SK-N-MC (cell line): ENCODE measurements around the gene TMEM117.

ENCODE experiments used
- DNase-seq: peaks from one replicate; pipeline ENCODE4 v3.0.0-alpha.2; 2011; ENCODE audit warnings: low read depth, low spot score
- H3K27ac ChIP-seq: fragments of 200-600 bp; sonication (generic); 2 replicates; pipeline ENCODE4 v1.5.1; 2016; ENCODE audit warnings: mixed run types
- H3K36me3 ChIP-seq: fragments of 200-600 bp; sonication (generic); 2 replicates; pipeline ENCODE4 v1.6.1; 2017; ENCODE audit warnings: antibody characterized with exemption, low read length, mixed read lengths; ENCODE audit not compliant: insufficient read depth
- H3K4me3 ChIP-seq: fragments of 200-600 bp; sonication (generic); 2 replicates; pipeline ENCODE4 v1.5.1; 2016
- H3K9ac ChIP-seq: fragments of 200-600 bp; sonication (generic); 2 replicates; pipeline ENCODE4 v1.8.0; 2017; ENCODE audit warnings: mixed run types, mixed read lengths; ENCODE audit not compliant: insufficient read length
- H3K9me3 ChIP-seq: fragments of 200-600 bp; sonication (generic); 2 replicates; pipeline ENCODE4 v1.6.1; 2017; ENCODE audit warnings: low read depth, mild to moderate bottlenecking, antibody characterized with exemption, low read length, moderate library complexity, mixed read lengths
- EZH2 ChIP-seq: fragments of 200-600 bp; sonication (generic); IDR thresholded peaks from one replicate; pipeline ENCODE4 v1.6.1; 2017; ENCODE audit warnings: antibody characterized with exemption
- FOXP2 ChIP-seq: optimal IDR thresholded peaks from 2 replicates; pipeline ENCODE3; 2011; ENCODE audit warnings: mild to moderate bottlenecking, moderate library complexity; ENCODE audit not compliant: insufficient read depth; ENCODE audit errors: extremely low read length, control extremely low read depth
- POLR2AphosphoS5 ChIP-seq: IDR thresholded peaks from 2 replicates; pipeline ENCODE4 v1.6.1; 2012; ENCODE audit warnings: mild to moderate bottlenecking, low read depth, low read length, borderline replicate concordance

The TMEM117 gene

DNA sequence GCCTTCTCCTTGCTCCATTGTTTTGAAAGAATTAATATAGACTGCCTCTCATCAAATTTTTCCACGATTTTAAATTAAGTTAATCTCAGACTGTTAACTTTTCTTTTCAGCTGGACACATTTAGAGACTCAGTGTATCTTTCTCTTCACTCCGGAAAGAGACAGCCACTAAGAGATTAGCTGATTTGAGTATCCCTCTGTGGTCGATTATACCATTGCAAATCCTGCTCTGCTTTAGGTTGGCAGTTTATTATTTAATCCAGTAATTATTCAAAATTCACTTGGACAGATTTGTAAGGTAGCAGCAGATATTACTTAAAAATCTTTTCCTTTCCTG lies 29.2 kb upstream of the TMEM117 start:
- Histone ChIP-seq H3K27ac (peak overlapping the region; percentile 89), H3K9me3 (no peaks in the 10 kb centered on the region), H3K36me3 (peaks cover 24% of the 10 kb centered on the region), H3K9ac (peak overlapping the region; percentile 92), H3K4me3 (peak overlapping the region; percentile 87)
- TF ChIP-seq POLR2AphosphoS5 (no peak), EZH2 (no peak), FOXP2 (no peak)
- DNase-seq, result no peak

DNA sequence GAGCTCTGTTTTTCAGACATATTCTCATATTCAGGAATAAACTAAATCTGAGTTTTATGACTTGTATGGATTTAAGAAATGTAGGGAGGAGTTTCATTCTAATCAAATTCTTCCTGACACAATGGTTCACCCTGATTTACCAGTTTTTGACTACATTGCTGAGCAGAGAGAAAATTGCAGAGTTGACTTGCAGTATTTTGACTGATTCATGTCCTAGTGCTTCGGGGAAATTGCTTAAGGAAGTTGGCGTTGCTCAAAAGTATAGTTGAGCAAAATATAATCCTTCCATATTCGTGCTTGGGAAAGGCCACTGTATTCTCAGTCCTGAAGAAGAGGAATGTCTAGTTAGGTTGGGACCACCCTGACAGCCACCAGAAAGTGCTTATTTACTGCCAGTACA lies 28.5 kb upstream of the TMEM117 start:
- no peak for DNase-seq
- TF ChIP-seq EZH2 (no peak), FOXP2 (no peak), POLR2AphosphoS5 (no peak)
- H3K9me3 ChIP-seq, result no peaks in the 10 kb centered on the region
- peaks cover 17% of the 10 kb centered on the region for H3K36me3 ChIP-seq
- no peak overlapping the region for H3K27ac ChIP-seq
- H3K9ac ChIP-seq, result no peak overlapping the region
- H3K4me3 ChIP-seq, result peak overlapping the region; percentile 87; the same call in 1 of the 2 replicates

DNA sequence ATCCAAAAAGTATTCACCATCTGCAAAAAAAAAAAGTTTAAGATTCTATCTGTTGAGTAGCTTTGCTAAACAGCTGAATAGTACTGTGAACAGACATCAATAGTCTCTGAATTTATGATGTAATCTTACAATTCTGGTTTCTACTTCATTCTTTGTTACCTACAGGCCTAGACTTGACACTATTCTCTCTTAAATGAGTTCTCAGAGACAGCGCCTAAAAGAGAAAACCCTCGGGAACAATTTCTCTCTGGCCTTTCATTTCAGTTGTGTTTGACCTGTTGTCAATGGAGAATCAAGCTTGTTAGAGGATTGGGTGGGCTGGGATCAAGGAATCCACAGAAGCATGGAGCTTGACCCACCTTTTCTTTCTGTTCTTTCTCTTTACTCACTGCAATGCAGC lies 23.8 kb upstream of the TMEM117 start:
- no peaks in the 10 kb centered on the region for H3K9me3 ChIP-seq
- H3K4me3 ChIP-seq, result no peak overlapping the region
- DNase-seq, result no peak
- no peak overlapping the region for H3K9ac ChIP-seq
- H3K36me3 ChIP-seq, result no peaks in the 10 kb centered on the region
- H3K27ac ChIP-seq, result no peak overlapping the region
- no peak for TF ChIP-seq EZH2

DNA sequence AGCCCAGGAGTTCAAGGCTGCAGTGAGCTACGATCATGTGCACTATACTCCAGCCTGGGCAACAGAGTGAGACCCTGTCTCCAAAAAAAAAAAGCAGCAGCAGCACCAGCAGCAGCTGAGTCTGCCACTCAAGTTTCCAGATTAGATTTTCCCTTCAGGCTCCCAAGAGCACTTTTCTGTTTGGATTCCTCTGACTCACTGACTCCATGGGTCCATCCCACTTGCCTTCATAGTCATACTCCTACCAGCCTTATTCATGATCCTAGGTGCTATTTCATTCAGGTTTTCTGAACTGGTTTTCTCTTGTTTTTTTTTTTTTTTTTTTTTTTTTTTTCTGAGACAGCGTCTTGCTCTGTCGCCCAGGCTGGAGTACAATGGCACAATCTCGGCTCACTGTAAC lies 23.0 kb upstream of the TMEM117 start:
- no peaks in the 10 kb centered on the region for H3K36me3 ChIP-seq
- no peak overlapping the region for H3K4me3 ChIP-seq
- no peaks in the 10 kb centered on the region for H3K9me3 ChIP-seq
- DNase-seq, result no peak
- H3K9ac ChIP-seq, result no peak overlapping the region
- H3K27ac ChIP-seq, result no peak overlapping the region
- TF ChIP-seq FOXP2, result no peak
- no peak for TF ChIP-seq EZH2
- no peak for TF ChIP-seq POLR2AphosphoS5

DNA sequence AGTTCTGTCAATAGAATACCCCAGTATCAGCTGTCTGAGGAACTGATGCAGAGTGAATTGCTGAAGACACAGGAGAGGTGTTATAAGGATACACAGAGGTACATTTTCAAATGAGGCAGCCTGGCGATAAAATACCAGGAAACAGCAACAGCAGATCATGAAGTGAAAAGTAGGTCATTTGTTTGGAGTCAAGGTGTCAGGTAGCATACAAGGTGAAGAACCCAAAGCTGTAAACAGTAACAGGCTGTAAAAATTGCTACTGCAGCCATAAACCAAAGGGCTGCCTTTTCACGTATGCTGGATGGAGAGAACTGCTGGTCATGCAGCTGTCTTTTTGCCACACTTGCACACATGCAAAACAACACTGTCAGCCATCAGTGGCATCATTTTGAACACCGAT lies 20.5 kb upstream of the TMEM117 start:
- TF ChIP-seq POLR2AphosphoS5 (no peak), FOXP2 (no peak), EZH2 (no peak)
- no peak for DNase-seq
- Histone ChIP-seq H3K36me3 (no peaks in the 10 kb centered on the region), H3K4me3 (no peak overlapping the region), H3K9me3 (no peaks in the 10 kb centered on the region), H3K27ac (no peak overlapping the region), H3K9ac (no peak overlapping the region)

DNA sequence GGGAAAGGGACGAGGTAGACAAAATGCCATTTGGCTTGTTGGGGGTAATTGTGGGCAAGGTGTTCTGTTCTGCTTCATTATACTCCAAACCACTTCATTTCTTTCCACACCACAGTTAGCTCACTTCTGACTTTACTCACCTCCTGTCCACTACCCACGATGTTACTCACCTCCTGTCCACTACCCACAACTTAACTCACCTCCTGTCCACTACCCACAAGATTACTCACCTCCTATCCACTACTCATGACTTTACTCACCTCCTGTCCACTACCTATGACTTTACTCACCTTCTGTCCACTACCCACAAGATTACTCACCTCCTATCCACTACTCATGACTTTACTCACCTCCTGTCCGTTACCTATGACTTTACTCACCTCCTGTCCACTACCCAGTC lies 19.7 kb upstream of the TMEM117 start:
- Histone ChIP-seq H3K36me3 (no peaks in the 10 kb centered on the region), H3K4me3 (no peak overlapping the region), H3K9me3 (no peaks in the 10 kb centered on the region), H3K9ac (no peak overlapping the region), H3K27ac (no peak overlapping the region)
- TF ChIP-seq FOXP2, result no peak
- no peak for DNase-seq

DNA sequence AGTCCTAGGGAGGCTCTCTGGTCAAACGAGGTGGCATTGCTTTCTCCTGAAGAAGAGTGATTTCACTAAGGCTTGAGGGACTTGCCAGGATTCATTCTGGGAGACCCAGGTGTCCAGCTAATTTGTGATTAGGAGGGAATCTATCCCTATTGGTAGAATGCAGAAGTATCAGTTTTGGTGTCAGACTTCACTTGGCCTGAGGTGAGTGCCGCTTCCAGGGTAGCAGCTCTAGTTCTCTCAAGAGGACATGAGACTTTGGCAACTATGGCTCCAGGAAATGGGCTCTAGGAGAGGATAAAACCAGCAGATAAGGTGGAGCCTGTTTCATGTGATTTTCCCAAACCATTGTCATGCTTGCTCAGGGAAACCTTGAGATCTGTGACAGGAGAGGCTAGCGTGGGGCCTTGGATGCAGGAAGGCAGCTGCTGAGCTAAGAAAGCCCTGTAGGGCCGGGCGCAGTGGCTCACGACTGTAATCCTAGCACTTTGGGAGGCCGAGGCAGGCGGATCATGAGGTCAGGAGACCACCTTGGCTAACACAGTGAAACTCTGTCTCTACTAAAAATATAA lies 11.6 kb upstream of the TMEM117 start:
- no peaks in the 10 kb centered on the region for H3K9me3 ChIP-seq
- H3K27ac ChIP-seq, result no peak overlapping the region
- H3K36me3 ChIP-seq, result no peaks in the 10 kb centered on the region
- no peak overlapping the region for H3K9ac ChIP-seq
- no peak for DNase-seq
- no peak overlapping the region for H3K4me3 ChIP-seq
- no peak for TF ChIP-seq FOXP2
- no peak for TF ChIP-seq EZH2

DNA sequence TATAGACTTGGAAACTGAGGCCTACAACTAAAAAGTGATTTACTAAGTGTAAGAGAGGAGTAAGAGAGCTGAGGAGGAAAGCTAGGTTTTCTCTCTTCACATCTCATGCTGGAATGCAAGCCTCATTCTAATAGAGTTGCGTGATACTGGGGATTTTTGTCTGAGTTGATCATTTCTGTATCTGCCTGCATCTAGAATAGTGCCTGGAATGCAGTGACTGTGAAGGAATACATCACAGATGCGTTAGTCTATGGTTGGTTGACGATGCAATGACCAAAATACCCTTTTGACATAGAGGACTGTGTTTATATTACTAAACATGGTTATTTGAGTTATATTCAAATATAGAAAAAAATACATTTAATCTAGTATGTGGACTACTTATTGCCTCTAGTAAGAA lies 9.2 kb upstream of the TMEM117 start:
- Histone ChIP-seq H3K27ac (no peak overlapping the region), H3K9me3 (no peaks in the 10 kb centered on the region), H3K9ac (no peak overlapping the region), H3K4me3 (no peak overlapping the region), H3K36me3 (no peaks in the 10 kb centered on the region)
- DNase-seq, result no peak
- no peak for TF ChIP-seq EZH2
- TF ChIP-seq FOXP2, result no peak
- TF ChIP-seq POLR2AphosphoS5, result no peak

DNA sequence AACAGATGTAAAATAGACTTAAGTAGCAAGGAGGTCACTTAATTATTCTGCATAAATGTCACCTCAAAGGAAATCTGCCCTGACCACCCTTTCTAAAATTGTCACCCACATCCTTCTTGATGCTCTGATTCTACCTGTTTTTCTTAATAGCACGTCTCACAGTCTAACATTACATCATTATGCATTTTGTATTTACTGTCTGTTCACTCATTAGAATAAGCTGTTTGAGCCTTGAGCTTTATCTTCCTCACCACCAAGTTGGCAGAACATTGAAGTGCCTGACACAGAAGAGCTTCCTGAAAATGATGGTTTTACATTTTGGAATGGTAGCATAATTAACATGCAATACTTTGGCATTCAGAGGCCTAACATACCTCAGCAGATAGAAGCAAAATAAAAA lies 8.8 kb upstream of the TMEM117 start:
- no peak for TF ChIP-seq POLR2AphosphoS5
- TF ChIP-seq FOXP2, result no peak
- TF ChIP-seq EZH2, result no peak

More for the DNA sequence above, 8.8 kb upstream of the TMEM117 start:
- H3K36me3 ChIP-seq, result no peaks in the 10 kb centered on the region
- H3K9ac ChIP-seq, result no peak overlapping the region
- no peak overlapping the region for H3K4me3 ChIP-seq
- H3K27ac ChIP-seq, result no peak overlapping the region
- DNase-seq, result no peak
- no peaks in the 10 kb centered on the region for H3K9me3 ChIP-seq
